NOMO-1 treated with dmso at 0.1 percent for 144 hours (cell line): ENCODE measurements around the gene TRIM27.
"Not testable (repeated sequence)": the region's sequence is repeated elsewhere in the genome, so short reads cannot be mapped to it uniquely, and the experiment has no call there.

ENCODE experiments used
- DNase-seq: peaks from one replicate; lab custom pipeline; 2025; ENCODE audit not compliant: unreplicated experiment; lab: John Stamatoyannopoulos, UW

TRIM27 gene

GRCh38 chr6:28865401-28866204, 58.2 kb downstream of the TRIM27 start:
- no peak for DNase-seq

GRCh38 chr6:28864326-28864923, 59.4 kb downstream of the TRIM27 start:
- no peak for DNase-seq

GRCh38 chr6:28863604-28864325, 60.0 kb downstream of the TRIM27 start:
- DNase-seq: peak; percentile 59

GRCh38 chr6:28862077-28862476, 61.7 kb downstream of the TRIM27 start:
- no peak for DNase-seq

GRCh38 chr6:28861339-28861738, 62.4 kb downstream of the TRIM27 start:
- no peak for DNase-seq

GRCh38 chr6:28860581-28860980, 63.2 kb downstream of the TRIM27 start:
- no peak for DNase-seq

- DNase-seq: no peak
Observed at GRCh38 chr6:28858963-28859362, 64.8 kb downstream of the TRIM27 start.

GRCh38 chr6:28856620-28857005, 67.2 kb downstream of the TRIM27 start:
- DNase-seq: peak; percentile 35

- DNase-seq: not testable (repeated sequence)
Observed at GRCh38 chr6:28854405-28854804, 69.4 kb downstream of the TRIM27 start.
